Panc1 (cell line): ENCODE measurements around the gene UTRN.

ENCODE experiments used
- POLR2AphosphoS5 ChIP-seq: IDR thresholded peaks from 2 replicates; pipeline ENCODE4 v1.6.1; 2012; ENCODE audit warnings: mild to moderate bottlenecking, low read depth, low read length, moderate library complexity
- SIN3A ChIP-seq: IDR thresholded peaks from 2 replicates; pipeline ENCODE4 v1.6.1; 2012; ENCODE audit warnings: low read depth, mild to moderate bottlenecking, low read length, moderate library complexity, borderline replicate concordance; ENCODE audit not compliant: insufficient read depth
- TCF7L2 ChIP-seq: IDR thresholded peaks from 2 replicates; pipeline ENCODE4 v1.6.1; 2011; ENCODE audit warnings: mild to moderate bottlenecking, low read depth, low read length, inconsistent platforms
- TF ChIP-seq, protein P1 (sequence below): fragments of 450-650 bp; IDR thresholded peaks from 2 replicates; pipeline ENCODE4 v1.5.1; 2017; ENCODE audit warnings: mild to moderate bottlenecking
- TF ChIP-seq, protein P2 (sequence below), 2 experiments: IDR thresholded peaks; 2 replicates each; pipeline ENCODE4 v1.6.1; 2011 to 2012; ENCODE audit warnings: low read depth in 2 of 2, control low read depth in 1 of 2, low read length in 1 of 2, mild to moderate bottlenecking in 1 of 2, moderate library complexity in 1 of 2; ENCODE audit not compliant: insufficient read depth in 1 of 2

DNA sequence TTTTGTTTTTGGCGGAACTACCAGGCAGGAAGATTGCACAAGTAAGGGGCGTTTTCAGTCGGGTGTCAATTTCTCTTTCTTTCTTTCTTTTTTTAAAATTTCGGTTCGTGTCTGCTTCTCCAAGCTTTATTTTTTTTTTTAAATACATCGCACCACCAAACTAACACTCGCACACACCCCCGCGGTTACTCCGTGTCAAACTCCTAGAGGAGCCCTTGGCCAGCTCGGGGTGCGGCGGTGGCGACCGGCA lies 338 bp downstream of the UTRN start:
- TF ChIP-seq, protein P1, sequence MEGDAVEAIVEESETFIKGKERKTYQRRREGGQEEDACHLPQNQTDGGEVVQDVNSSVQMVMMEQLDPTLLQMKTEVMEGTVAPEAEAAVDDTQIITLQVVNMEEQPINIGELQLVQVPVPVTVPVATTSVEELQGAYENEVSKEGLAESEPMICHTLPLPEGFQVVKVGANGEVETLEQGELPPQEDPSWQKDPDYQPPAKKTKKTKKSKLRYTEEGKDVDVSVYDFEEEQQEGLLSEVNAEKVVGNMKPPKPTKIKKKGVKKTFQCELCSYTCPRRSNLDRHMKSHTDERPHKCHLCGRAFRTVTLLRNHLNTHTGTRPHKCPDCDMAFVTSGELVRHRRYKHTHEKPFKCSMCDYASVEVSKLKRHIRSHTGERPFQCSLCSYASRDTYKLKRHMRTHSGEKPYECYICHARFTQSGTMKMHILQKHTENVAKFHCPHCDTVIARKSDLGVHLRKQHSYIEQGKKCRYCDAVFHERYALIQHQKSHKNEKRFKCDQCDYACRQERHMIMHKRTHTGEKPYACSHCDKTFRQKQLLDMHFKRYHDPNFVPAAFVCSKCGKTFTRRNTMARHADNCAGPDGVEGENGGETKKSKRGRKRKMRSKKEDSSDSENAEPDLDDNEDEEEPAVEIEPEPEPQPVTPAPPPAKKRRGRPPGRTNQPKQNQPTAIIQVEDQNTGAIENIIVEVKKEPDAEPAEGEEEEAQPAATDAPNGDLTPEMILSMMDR = no peak
- TF ChIP-seq POLR2AphosphoS5 (no peak), SIN3A (no peak), TCF7L2 (no peak)
- TF ChIP-seq, protein P2, sequence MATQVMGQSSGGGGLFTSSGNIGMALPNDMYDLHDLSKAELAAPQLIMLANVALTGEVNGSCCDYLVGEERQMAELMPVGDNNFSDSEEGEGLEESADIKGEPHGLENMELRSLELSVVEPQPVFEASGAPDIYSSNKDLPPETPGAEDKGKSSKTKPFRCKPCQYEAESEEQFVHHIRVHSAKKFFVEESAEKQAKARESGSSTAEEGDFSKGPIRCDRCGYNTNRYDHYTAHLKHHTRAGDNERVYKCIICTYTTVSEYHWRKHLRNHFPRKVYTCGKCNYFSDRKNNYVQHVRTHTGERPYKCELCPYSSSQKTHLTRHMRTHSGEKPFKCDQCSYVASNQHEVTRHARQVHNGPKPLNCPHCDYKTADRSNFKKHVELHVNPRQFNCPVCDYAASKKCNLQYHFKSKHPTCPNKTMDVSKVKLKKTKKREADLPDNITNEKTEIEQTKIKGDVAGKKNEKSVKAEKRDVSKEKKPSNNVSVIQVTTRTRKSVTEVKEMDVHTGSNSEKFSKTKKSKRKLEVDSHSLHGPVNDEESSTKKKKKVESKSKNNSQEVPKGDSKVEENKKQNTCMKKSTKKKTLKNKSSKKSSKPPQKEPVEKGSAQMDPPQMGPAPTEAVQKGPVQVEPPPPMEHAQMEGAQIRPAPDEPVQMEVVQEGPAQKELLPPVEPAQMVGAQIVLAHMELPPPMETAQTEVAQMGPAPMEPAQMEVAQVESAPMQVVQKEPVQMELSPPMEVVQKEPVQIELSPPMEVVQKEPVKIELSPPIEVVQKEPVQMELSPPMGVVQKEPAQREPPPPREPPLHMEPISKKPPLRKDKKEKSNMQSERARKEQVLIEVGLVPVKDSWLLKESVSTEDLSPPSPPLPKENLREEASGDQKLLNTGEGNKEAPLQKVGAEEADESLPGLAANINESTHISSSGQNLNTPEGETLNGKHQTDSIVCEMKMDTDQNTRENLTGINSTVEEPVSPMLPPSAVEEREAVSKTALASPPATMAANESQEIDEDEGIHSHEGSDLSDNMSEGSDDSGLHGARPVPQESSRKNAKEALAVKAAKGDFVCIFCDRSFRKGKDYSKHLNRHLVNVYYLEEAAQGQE (IDR thresholded peaks at IDR 0.05; ENCODE audit: insufficient read depth in 1 of 2, low read depth in 2 of 2, low read length in 1 of 2) = no peak
